AG09319 (cell line): ENCODE data around the gene MITF.

Source experiments
- DNase-seq: peaks from one replicate; pipeline ENCODE4 v3.0.0-alpha.2; 2010; ENCODE audit warnings: low read depth; ENCODE audit errors: extremely low read depth
- TF ChIP-seq, protein P1 (sequence below): IDR thresholded peaks from 2 replicates; pipeline ENCODE4 v1.5.1; 2011; ENCODE audit warnings: low read depth, mild to moderate bottlenecking, inconsistent platforms, low read length, moderate library complexity

MITF gene

GRCh38 chr3:69855436-69856162 lies 116.3 kb downstream of the MITF start:
- TF ChIP-seq, protein P1, sequence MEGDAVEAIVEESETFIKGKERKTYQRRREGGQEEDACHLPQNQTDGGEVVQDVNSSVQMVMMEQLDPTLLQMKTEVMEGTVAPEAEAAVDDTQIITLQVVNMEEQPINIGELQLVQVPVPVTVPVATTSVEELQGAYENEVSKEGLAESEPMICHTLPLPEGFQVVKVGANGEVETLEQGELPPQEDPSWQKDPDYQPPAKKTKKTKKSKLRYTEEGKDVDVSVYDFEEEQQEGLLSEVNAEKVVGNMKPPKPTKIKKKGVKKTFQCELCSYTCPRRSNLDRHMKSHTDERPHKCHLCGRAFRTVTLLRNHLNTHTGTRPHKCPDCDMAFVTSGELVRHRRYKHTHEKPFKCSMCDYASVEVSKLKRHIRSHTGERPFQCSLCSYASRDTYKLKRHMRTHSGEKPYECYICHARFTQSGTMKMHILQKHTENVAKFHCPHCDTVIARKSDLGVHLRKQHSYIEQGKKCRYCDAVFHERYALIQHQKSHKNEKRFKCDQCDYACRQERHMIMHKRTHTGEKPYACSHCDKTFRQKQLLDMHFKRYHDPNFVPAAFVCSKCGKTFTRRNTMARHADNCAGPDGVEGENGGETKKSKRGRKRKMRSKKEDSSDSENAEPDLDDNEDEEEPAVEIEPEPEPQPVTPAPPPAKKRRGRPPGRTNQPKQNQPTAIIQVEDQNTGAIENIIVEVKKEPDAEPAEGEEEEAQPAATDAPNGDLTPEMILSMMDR: peak; percentile 65
- peak; percentile 12 for DNase-seq

GRCh38 chr3:69856965-69857705 lies 117.9 kb downstream of the MITF start:
- DNase-seq: no peak
- TF ChIP-seq, protein P1: no peak

DNA sequence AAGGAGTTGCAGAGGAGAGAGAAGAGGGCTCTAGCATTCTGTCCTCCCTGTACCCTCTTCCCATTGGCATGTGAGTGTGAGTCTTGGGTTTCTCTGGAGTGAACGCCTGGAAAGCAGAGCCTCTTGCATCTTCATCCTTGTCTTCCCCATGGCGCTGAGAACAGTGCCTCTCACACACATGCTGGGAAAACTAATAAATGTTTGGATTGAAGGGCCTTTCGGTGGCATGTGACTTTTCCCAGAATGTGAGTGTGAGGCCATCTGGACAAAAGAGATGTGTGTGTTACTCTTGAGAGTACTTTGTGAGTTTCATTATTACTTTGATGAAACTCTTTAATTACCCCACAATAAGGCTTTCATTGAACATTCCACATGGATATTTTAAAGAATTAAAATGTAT lies 122.3 kb downstream of the MITF start:
- TF ChIP-seq, protein P1: no peak
- DNase-seq: no peak

DNA sequence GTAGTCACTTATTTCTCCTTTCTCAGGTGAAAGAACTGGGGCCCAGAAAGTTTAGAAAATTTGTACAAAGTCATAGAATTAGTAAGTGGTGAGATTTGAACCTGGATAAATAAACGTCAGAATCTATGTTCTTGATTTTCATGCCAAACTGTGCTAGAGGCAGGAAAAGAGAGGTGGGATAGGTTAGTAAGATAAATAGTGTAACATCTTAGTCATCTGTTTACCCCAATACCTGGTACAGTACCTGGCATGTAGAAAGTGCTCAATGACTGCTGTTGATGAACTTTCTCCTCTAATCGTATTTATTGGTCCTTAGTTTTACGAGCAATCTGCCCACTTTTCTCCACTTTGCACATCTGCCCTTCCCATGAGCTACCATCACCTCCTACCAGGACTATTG lies 124.9 kb downstream of the MITF start:
- no peak for DNase-seq
- TF ChIP-seq, protein P1: no peak

- TF ChIP-seq, protein P1: no peak
- DNase-seq: peak; percentile 34
Observed at GRCh38 chr3:69864766-69865165, 125.5 kb downstream of the MITF start.

DNA sequence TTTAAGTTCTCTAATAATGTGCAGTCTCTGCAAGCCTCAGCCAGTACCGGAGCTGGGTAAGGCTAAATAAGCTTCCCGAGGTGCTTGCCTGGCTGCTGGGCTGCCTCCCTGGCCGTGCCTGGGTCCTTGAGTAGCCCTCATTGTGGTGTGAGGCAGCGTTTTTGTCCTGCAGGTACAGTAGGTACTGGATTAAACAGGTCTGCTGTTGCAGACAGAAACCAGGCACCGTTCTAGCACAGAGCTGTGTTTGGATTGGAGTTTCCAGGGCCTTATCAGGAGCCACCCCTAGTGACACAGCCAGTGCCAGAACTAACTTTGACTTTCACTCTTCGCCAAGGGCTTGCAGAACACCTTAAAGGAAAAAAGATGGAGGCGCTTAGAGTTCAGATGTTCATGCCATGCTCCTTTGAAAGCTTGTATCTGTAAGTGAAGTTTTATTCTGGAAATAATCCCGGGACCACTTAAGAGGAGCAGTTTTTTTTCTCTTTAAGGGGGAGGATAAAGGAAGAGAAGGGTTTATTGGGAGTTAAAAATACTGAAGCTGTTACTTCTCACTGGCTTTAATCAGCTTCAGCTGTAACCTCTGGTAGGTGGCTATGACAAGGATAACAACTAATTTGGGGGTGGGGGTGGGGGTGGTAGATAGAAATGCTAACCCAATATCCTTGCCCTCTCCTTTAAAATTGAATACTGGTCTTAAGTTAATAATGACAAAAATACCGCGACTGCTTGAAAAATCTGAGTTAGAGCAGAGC lies 126.8 kb downstream of the MITF start:
- TF ChIP-seq, protein P1: no peak
- DNase-seq: no peak
